Neural cell (in vitro differentiated cells): ENCODE results near the gene TOB1. TPM values are rescaled to one million over a fixed set of nuclear protein-coding genes. Genes with fewer than 3 reads are reported as not detected.

ENCODE experiments used
- H2AFZ ChIP-seq: fragments of 200-600, 300-800 bp; sonication (generic), shearing (Covaris generic); 2 replicates; pipeline ENCODE4 v1.6.0; 2014; ENCODE audit warnings: low read depth, mild to moderate bottlenecking, antibody characterized with exemption, low read length, moderate library complexity
- H3F3A ChIP-seq: fragments of 200-600 bp; shearing (Covaris generic); 2 replicates; pipeline ENCODE4 v1.6.1; 2016; ENCODE audit warnings: mild to moderate bottlenecking, moderate library complexity, mixed read lengths, antibody characterized with exemption, low read length; ENCODE audit not compliant: insufficient read depth, poor library complexity, severe bottlenecking
- H3K27ac ChIP-seq: fragments of 200-600, 300-800 bp; sonication (generic), shearing (Covaris generic); 2 replicates; pipeline ENCODE4 v1.5.1; 2014; ENCODE audit warnings: mild to moderate bottlenecking, low read length, moderate library complexity
- H3K27me3 ChIP-seq: fragments of 300-800, 200-600 bp; sonication (generic), shearing (Covaris generic); 2 replicates; pipeline ENCODE4 v1.6.0; 2014; ENCODE audit warnings: mild to moderate bottlenecking, low read depth, low read length, moderate library complexity; ENCODE audit not compliant: insufficient read depth
- H3K36me3 ChIP-seq: fragments of 300-800, 200-600 bp; sonication (generic), shearing (Covaris generic); 2 replicates; pipeline ENCODE4 v1.5.1; 2014; ENCODE audit warnings: mild to moderate bottlenecking, antibody characterized with exemption, low read length, moderate library complexity; ENCODE audit not compliant: insufficient read depth
- H3K4me2 ChIP-seq: fragments of 300-800, 200-600 bp; sonication (generic), shearing (Covaris generic); 2 replicates; pipeline ENCODE4 v1.6.0; 2014; ENCODE audit warnings: mild to moderate bottlenecking, low read length
- H3K4me3 ChIP-seq: fragments of 300-800, 200-600 bp; sonication (generic), shearing (Covaris generic); 2 replicates; pipeline ENCODE4 v1.5.1; 2014; ENCODE audit warnings: mild to moderate bottlenecking, low read length, moderate library complexity
- H3K79me2 ChIP-seq: fragments of 200-600 bp; shearing (Covaris generic); replicated peaks from 2 replicates; pipeline ENCODE4 v1.6.0; 2014; ENCODE audit warnings: mild to moderate bottlenecking, low read length, moderate library complexity; ENCODE audit not compliant: insufficient read depth
- H3K9ac ChIP-seq: fragments of 300-800, 200-600 bp; sonication (generic), shearing (Covaris generic); 2 replicates; pipeline ENCODE4 v1.6.1; 2016; ENCODE audit warnings: mild to moderate bottlenecking, low read length, mixed read lengths
- H3K9me2 ChIP-seq: fragments of 200-600 bp; shearing (Covaris generic); 2 replicates; pipeline ENCODE4 v1.6.1; 2016; ENCODE audit warnings: mild to moderate bottlenecking, low read length, mixed read lengths; ENCODE audit not compliant: insufficient read depth
- H3K9me3 ChIP-seq: fragments of 200-600, 300-800 bp; sonication (generic), shearing (Covaris generic); 2 replicates; pipeline ENCODE4 v1.6.1; 2016; ENCODE audit warnings: mild to moderate bottlenecking, mixed run types, low read length, moderate library complexity, mixed read lengths
- H4K20me1 ChIP-seq: fragments of 200-600 bp; shearing (Covaris generic); 2 replicates; pipeline ENCODE4 v1.6.1; 2016; ENCODE audit warnings: mild to moderate bottlenecking, mixed run types; ENCODE audit not compliant: insufficient read depth
- CTCF ChIP-seq: fragments of 450-650 bp; IDR thresholded peaks from 2 replicates; pipeline ENCODE4 v1.5.1; 2014; ENCODE audit warnings: antibody characterized with exemption, mild to moderate bottlenecking, moderate library complexity; ENCODE audit not compliant: poor library complexity, severe bottlenecking
- EP300 ChIP-seq: fragments of 450-650 bp; conservative IDR thresholded peaks from 2 replicates; pipeline ENCODE4 v1.6.1; 2014; ENCODE audit warnings: antibody characterized with exemption, mild to moderate bottlenecking, moderate library complexity; ENCODE audit not compliant: poor library complexity, severe bottlenecking
- EZH2 ChIP-seq: fragments of 200-600, 300-800 bp; shearing (Covaris generic), sonication (generic); IDR thresholded peaks from 2 replicates; pipeline ENCODE4 v1.6.1; 2014; ENCODE audit warnings: antibody characterized with exemption, low read length, borderline replicate concordance, mild to moderate bottlenecking; ENCODE audit not compliant: insufficient read depth, poor library complexity, severe bottlenecking
- MXI1 ChIP-seq: fragments of 450-650 bp; conservative IDR thresholded peaks from 2 replicates; pipeline ENCODE4 v1.6.1; 2014; ENCODE audit warnings: antibody characterized with exemption, mild to moderate bottlenecking; ENCODE audit not compliant: poor library complexity, severe bottlenecking
- POLR2AphosphoS5 ChIP-seq: IDR thresholded peaks from 2 replicates; pipeline ENCODE4 v1.6.1; 2012
- RAD21 ChIP-seq: fragments of 450-650 bp; conservative IDR thresholded peaks from 2 replicates; pipeline ENCODE4 v1.6.1; 2014; ENCODE audit warnings: antibody characterized with exemption, mild to moderate bottlenecking, moderate library complexity
- SMC3 ChIP-seq: fragments of 450-650 bp; conservative IDR thresholded peaks from 2 replicates; pipeline ENCODE4 v1.6.1; 2014; ENCODE audit warnings: antibody characterized with exemption, mild to moderate bottlenecking, moderate library complexity; ENCODE audit not compliant: poor library complexity
- TAF1 ChIP-seq: IDR thresholded peaks from 2 replicates; pipeline ENCODE4 v1.6.1; 2012; ENCODE audit warnings: low read depth
- polyA plus RNA-seq: library from polyadenylated mRNA; depleted of rRNA; stranded (reverse); fragments of >200 nt; gene quantifications from 2 replicates; pipeline ENCODE4 v1.2.3, GENCODE V29; 2014
- TF ChIP-seq, protein P1 (sequence below): IDR thresholded peaks from 2 replicates; pipeline ENCODE4 v1.6.1; 2012; ENCODE audit warnings: borderline replicate concordance

The TOB1 gene
- polyA plus RNA-seq, 1 donor from 2014 or later: 8.9 TPM

- H4K20me1 ChIP-seq: no peaks in the 10 kb centered on the region
- H3K79me2 ChIP-seq: no peaks in the 10 kb centered on the region
- H3K9ac ChIP-seq: no peak overlapping the region
- no peak overlapping the region for H3K4me3 ChIP-seq
- no peak overlapping the region for H3K27ac ChIP-seq
- H3K9me2 ChIP-seq: no peaks in the 10 kb centered on the region
- H3K9me3 ChIP-seq: no peaks in the 10 kb centered on the region
- H3K4me2 ChIP-seq: no peak overlapping the region
- TF ChIP-seq TAF1 (no peak), CTCF (no peak), EP300 (no peak), SMC3 (no peak), MXI1 (no peak), POLR2AphosphoS5 (no peak), EZH2 (no peak), RAD21 (no peak)
- TF ChIP-seq, protein P1, sequence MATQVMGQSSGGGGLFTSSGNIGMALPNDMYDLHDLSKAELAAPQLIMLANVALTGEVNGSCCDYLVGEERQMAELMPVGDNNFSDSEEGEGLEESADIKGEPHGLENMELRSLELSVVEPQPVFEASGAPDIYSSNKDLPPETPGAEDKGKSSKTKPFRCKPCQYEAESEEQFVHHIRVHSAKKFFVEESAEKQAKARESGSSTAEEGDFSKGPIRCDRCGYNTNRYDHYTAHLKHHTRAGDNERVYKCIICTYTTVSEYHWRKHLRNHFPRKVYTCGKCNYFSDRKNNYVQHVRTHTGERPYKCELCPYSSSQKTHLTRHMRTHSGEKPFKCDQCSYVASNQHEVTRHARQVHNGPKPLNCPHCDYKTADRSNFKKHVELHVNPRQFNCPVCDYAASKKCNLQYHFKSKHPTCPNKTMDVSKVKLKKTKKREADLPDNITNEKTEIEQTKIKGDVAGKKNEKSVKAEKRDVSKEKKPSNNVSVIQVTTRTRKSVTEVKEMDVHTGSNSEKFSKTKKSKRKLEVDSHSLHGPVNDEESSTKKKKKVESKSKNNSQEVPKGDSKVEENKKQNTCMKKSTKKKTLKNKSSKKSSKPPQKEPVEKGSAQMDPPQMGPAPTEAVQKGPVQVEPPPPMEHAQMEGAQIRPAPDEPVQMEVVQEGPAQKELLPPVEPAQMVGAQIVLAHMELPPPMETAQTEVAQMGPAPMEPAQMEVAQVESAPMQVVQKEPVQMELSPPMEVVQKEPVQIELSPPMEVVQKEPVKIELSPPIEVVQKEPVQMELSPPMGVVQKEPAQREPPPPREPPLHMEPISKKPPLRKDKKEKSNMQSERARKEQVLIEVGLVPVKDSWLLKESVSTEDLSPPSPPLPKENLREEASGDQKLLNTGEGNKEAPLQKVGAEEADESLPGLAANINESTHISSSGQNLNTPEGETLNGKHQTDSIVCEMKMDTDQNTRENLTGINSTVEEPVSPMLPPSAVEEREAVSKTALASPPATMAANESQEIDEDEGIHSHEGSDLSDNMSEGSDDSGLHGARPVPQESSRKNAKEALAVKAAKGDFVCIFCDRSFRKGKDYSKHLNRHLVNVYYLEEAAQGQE: no peak
- no peaks in the 10 kb centered on the region for H3K36me3 ChIP-seq
- H3F3A ChIP-seq: no peaks in the 10 kb centered on the region
- H2AFZ ChIP-seq: no peak overlapping the region
- H3K27me3 ChIP-seq: no peaks in the 10 kb centered on the region
These were observed 21.9 kb downstream of the TOB1 start for GRCh38 chr17:50844117-50844700.

GRCh38 chr17:50843150-50843905, 22.8 kb downstream of the TOB1 start:
- Histone ChIP-seq H4K20me1 (no peaks in the 10 kb centered on the region), H3F3A (no peaks in the 10 kb centered on the region), H3K9ac (no peak overlapping the region), H3K79me2 (no peaks in the 10 kb centered on the region), H3K4me2 (no peak overlapping the region), H3K27ac (no peak overlapping the region), H3K4me3 (no peak overlapping the region), H3K36me3 (no peaks in the 10 kb centered on the region), H2AFZ (no peak overlapping the region), H3K27me3 (no peaks in the 10 kb centered on the region), H3K9me3 (no peaks in the 10 kb centered on the region), H3K9me2 (no peaks in the 10 kb centered on the region)
- TF ChIP-seq POLR2AphosphoS5: no peak
- no peak for TF ChIP-seq TAF1
- TF ChIP-seq, protein P1: no peak
- TF ChIP-seq EZH2: no peak
- no peak for TF ChIP-seq CTCF
- TF ChIP-seq SMC3: no peak
- TF ChIP-seq MXI1: no peak
- no peak for TF ChIP-seq EP300
- TF ChIP-seq RAD21: no peak
